Endothelial cell of umbilical vein (primary cell): Measurements from ENCODE around the gene SPRED2. TPM values are rescaled to one million over a fixed set of nuclear protein-coding genes. Genes with fewer than 3 reads are reported as not detected.

Source experiments
- BruUV-seq: library from RNA; stranded (reverse); fragments of 400-500 nt; replicated peaks from 2 replicates; lab custom pipeline; 2021; lab: Mats Ljungman, UMichigan
- CTCF ChIA-PET: fragments of 300-600, 350-600 bp; sonication (Branson Sonifier 250); formaldehyde crosslinking; loops from one replicate; lab custom pipeline; 2021; ENCODE audit warnings: antibody characterized with exemption, inconsistent platforms; lab: Charles Lee
- POLR2A ChIA-PET: fragments of 300-600, 350-600 bp; sonication (Branson Sonifier 250); formaldehyde crosslinking; loops from one replicate; lab custom pipeline; 2021; ENCODE audit warnings: antibody characterized with exemption, inconsistent platforms; lab: Charles Lee
- DNase-seq: peaks from one replicate; pipeline ENCODE4 v3.0.0-alpha.2; 2011; ENCODE audit warnings: low read depth, low spot score
- FAIRE-seq: peaks from 2 replicates; lab custom pipeline; 2011; peaks lifted over from hg19 to GRCh38; lab: Jason Lieb, UNC
- H2AFZ ChIP-seq: 2 replicates; pipeline ENCODE4 v1.6.0; 2012; ENCODE audit warnings: low read depth, low read length, control low read depth, inconsistent platforms
- H3K27ac ChIP-seq: 2 replicates; pipeline ENCODE4 v1.5.1; 2011; ENCODE audit warnings: low read depth, mild to moderate bottlenecking, control low read depth, low read length, moderate library complexity; ENCODE audit not compliant: insufficient read depth
- H3K27me3 ChIP-seq, 2 experiments: 2 replicates each; pipeline versions ENCODE4 v1.6.0 to v1.6.1; 2011; ENCODE audit warnings: low read length in 2 of 2, mixed read lengths in 1 of 2; ENCODE audit not compliant: control insufficient read depth in 2 of 2, insufficient read depth in 2 of 2
- H3K36me3 ChIP-seq, 2 experiments: 2 replicates in 1 of 2; 3 replicates in 1 of 2; pipeline ENCODE4 v1.5.1; 2011; ENCODE audit warnings: low read length in 2 of 2, mild to moderate bottlenecking in 1 of 2, moderate library complexity in 1 of 2; ENCODE audit not compliant: control insufficient read depth in 2 of 2, insufficient read depth in 2 of 2; ENCODE audit errors: extremely low read depth in 1 of 2
- H3K4me1 ChIP-seq: 3 replicates; pipeline ENCODE4 v1.5.1; 2011; ENCODE audit warnings: mild to moderate bottlenecking, low read length; ENCODE audit not compliant: control insufficient read depth, insufficient read depth; ENCODE audit errors: extremely low read depth
- H3K4me2 ChIP-seq: 2 replicates; pipeline ENCODE4 v1.6.1; 2011; ENCODE audit warnings: low read length, control low read depth, mixed read lengths; ENCODE audit not compliant: insufficient read depth
- H3K4me3 ChIP-seq, 3 experiments: fragments of 200-600 bp in 1 of 3; sonication (generic), shearing (Covaris generic) in 1 of 3; replicated peaks in 1 of 3; 2 replicates each; pipeline ENCODE4 v1.5.1; 2011 to 2016; ENCODE audit warnings: control low read depth in 3 of 3, low read length in 3 of 3, mild to moderate bottlenecking in 2 of 3, inconsistent platforms in 1 of 3, low read depth in 1 of 3, moderate library complexity in 1 of 3; ENCODE audit not compliant: insufficient read depth in 1 of 3
- H3K79me2 ChIP-seq: 2 replicates; pipeline ENCODE4 v1.6.0; 2012; ENCODE audit warnings: low read length, inconsistent platforms; ENCODE audit not compliant: control insufficient read depth, insufficient read depth
- H3K9ac ChIP-seq: replicated peaks from 2 replicates; pipeline ENCODE3; 2011; ENCODE audit warnings: low read length, control low read depth; ENCODE audit not compliant: insufficient read depth; ENCODE audit errors: extremely low read depth
- H3K9me1 ChIP-seq: replicated peaks from 3 replicates; pipeline ENCODE4 v1.6.0; 2011; ENCODE audit warnings: mild to moderate bottlenecking, low read length; ENCODE audit not compliant: control insufficient read depth, insufficient read depth; ENCODE audit errors: extremely low read depth
- H3K9me3 ChIP-seq: replicated peaks from 2 replicates; pipeline ENCODE4 v1.5.1; 2012; ENCODE audit warnings: low read length, inconsistent platforms; ENCODE audit not compliant: control insufficient read depth, insufficient read depth
- H4K20me1 ChIP-seq: replicated peaks from 2 replicates; pipeline ENCODE3; 2011; ENCODE audit warnings: mild to moderate bottlenecking, low read length; ENCODE audit not compliant: control insufficient read depth, insufficient read depth; ENCODE audit errors: extremely low read depth
- CTCF ChIP-seq, 2 donors: IDR thresholded peaks; 1 replicate in 1 of 2; 2 replicates in 1 of 2; pipeline ENCODE4 v1.5.1; 2011; ENCODE audit warnings: low read length in 2 of 2, mild to moderate bottlenecking in 2 of 2, moderate library complexity in 2 of 2, control low read depth in 1 of 2, inconsistent platforms in 1 of 2, low read depth in 1 of 2; ENCODE audit not compliant: insufficient read depth in 1 of 2; ENCODE audit errors: extremely low read depth in 1 of 2
- EZH2 ChIP-seq: IDR thresholded peaks from 2 replicates; pipeline ENCODE4 v1.6.1; 2012; ENCODE audit warnings: borderline replicate concordance, low read depth, mild to moderate bottlenecking, moderate library complexity, low read length, inconsistent platforms; ENCODE audit not compliant: severe bottlenecking
- FOS ChIP-seq: IDR thresholded peaks from 2 replicates; pipeline ENCODE4 v1.6.1; 2011; ENCODE audit warnings: mild to moderate bottlenecking, low read length, moderate library complexity, borderline replicate concordance; ENCODE audit not compliant: insufficient read depth
- GATA2 ChIP-seq: IDR thresholded peaks from 2 replicates; pipeline ENCODE4 v1.7.0; 2011; ENCODE audit warnings: low read depth, mild to moderate bottlenecking, moderate library complexity, mixed read lengths, low read length; ENCODE audit not compliant: insufficient read length, insufficient read depth
- JUN ChIP-seq: IDR thresholded peaks from 2 replicates; pipeline ENCODE4 v1.6.1; 2011; ENCODE audit warnings: borderline replicate concordance, low read depth; ENCODE audit not compliant: insufficient read length, insufficient read depth
- MAX ChIP-seq: IDR thresholded peaks from 2 replicates; pipeline ENCODE4 v1.6.1; 2011; ENCODE audit not compliant: insufficient read depth, insufficient read length
- MYC ChIP-seq: IDR thresholded peaks from one replicate; pipeline ENCODE4 v1.6.1; 2011; ENCODE audit warnings: mild to moderate bottlenecking, low read depth, low read length
- POLR2A ChIP-seq: IDR thresholded peaks from 2 replicates; pipeline ENCODE4 v1.6.1; 2012; ENCODE audit warnings: low read depth, mild to moderate bottlenecking, control low read depth, low read length
- POLR2AphosphoS5 ChIP-seq: IDR thresholded peaks from 2 replicates; pipeline ENCODE4 v1.6.1; 2012; ENCODE audit warnings: low read depth, mild to moderate bottlenecking, control low read depth, low read length, moderate library complexity; ENCODE audit not compliant: insufficient read depth
- dilution Hi-C: fragments of 300-500 bp; cut with MboI; formaldehyde crosslinking; loops from one replicate; pipeline ENCODE4 v1.15.0; 2019; ENCODE audit warnings: low sequenced_read_pairs; ENCODE audit not compliant: extremely low pct_ligation_motif_present
- intact Hi-C: fragments of 100-400 bp; cut with micrococcal nuclease; formaldehyde crosslinking; loops from one replicate; pipeline ENCODE4 v1.10.0; 2022
- polyA plus RNA-seq, 4 experiments: library from polyadenylated mRNA; depleted of rRNA in 3 of 4; stranded (reverse) in 3 of 4; unstranded in 1 of 4; fragments of >200 nt; gene quantifications; 2 replicates each; pipeline versions ENCODE4 v1.2.1 to v1.2.3, GENCODE V29; 2011 to 2012; ENCODE audit warnings: missing spikeins in 1 of 4
- total RNA-seq: library from RNA; stranded (reverse); gene quantifications from 2 replicates; pipeline ENCODE4 v1.2.3, GENCODE V29; 2021

Gene SPRED2
- total and polyA plus RNA-seq, 2 donors (not counting 3 experiments of a cell fraction or from before 2014, with no cell fraction given), result 3.6 to 9.6 TPM

GRCh38 chr2:65481961-65482360 is 49.6 kb upstream of the SPRED2 start:
- no peak for FAIRE-seq
- ChIA-PET CTCF (no interaction called here), POLR2A (no interaction called here)
- no peak overlapping the region for H2AFZ ChIP-seq
- H3K9ac ChIP-seq, result no peak overlapping the region
- TF ChIP-seq MYC (no peak), MAX (no peak), POLR2A (no peak), CTCF (IDR thresholded peaks at IDR 0.05; ENCODE audit: extremely low read depth in 1 of 2, insufficient read depth in 1 of 2, low read depth in 1 of 2, low read length in 2 of 2) (no peak), POLR2AphosphoS5 (no peak), EZH2 (no peak), GATA2 (no peak), FOS (no peak), JUN (no peak)
- dilution Hi-C loops, result no loop called here
- no TSS peak for BruUV-seq
- H3K4me2 ChIP-seq, result no peak overlapping the region
- no peak overlapping the region for H3K27ac ChIP-seq
- H4K20me1 ChIP-seq, result no peaks in the 10 kb centered on the region
- no peaks in the 10 kb centered on the region for H3K79me2 ChIP-seq
- H3K9me3 ChIP-seq, result no peaks in the 10 kb centered on the region
- intact Hi-C loops, result no loop called here
- H3K4me1 ChIP-seq, result no peaks in the 10 kb centered on the region
- no peaks in the 10 kb centered on the region for H3K9me1 ChIP-seq
- H3K27me3 ChIP-seq, result peaks cover 6 to 11% of the 10 kb centered on the region in 2 experiments
- DNase-seq, result no peak
- H3K4me3 ChIP-seq, result no peak overlapping the region
- no peaks in the 10 kb centered on the region for H3K36me3 ChIP-seq
